ENCODE results near the gene TOX2.
"Not testable (repeated sequence)": the region's sequence is repeated elsewhere in the genome, so short reads cannot be mapped to it uniquely, and the experiment has no call there.

Gene TOX2

DNA sequence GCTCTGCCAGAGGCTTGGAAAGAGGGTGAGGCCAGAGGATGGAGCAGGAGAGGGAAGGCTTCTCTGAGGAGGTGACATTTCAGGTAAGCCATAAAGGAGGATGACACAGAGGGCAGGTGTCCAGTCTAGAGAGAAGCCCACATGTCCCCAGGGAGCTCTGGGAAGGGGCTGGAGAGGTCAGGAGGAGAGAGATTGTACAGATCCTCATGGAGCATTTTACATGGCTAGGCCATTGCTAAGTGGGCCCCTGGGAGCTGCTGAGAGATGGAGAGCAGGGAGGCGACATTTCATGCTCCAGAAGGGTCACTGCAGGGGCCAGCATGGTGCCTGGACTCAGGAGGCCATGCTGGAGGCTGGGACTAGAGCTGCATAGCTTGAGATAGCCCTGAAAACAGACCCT lies 124.5 kb downstream of the TOX2 start:
- DNase-seq = no peak

DNA sequence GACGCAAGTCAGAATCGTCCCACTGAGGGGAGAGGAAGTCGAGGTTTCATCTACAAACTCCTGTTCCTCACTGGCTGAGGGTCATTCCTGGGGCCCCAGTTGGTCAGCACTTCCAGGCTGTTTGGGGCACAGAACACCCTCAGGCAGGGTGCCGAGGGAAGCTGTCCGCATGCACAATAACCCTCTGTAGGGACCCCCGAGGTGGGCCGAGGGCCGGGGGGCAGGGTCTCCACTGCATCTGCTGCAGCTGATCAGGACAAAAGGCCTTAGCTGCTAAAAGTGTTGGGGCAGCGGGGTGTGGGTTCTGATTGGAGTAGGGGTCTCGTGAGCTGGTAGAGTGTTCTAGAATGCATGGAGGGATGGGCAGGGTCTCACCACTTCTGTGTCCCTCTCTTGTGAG lies 125.1 kb downstream of the TOX2 start:
- DNase-seq = no peak

DNA sequence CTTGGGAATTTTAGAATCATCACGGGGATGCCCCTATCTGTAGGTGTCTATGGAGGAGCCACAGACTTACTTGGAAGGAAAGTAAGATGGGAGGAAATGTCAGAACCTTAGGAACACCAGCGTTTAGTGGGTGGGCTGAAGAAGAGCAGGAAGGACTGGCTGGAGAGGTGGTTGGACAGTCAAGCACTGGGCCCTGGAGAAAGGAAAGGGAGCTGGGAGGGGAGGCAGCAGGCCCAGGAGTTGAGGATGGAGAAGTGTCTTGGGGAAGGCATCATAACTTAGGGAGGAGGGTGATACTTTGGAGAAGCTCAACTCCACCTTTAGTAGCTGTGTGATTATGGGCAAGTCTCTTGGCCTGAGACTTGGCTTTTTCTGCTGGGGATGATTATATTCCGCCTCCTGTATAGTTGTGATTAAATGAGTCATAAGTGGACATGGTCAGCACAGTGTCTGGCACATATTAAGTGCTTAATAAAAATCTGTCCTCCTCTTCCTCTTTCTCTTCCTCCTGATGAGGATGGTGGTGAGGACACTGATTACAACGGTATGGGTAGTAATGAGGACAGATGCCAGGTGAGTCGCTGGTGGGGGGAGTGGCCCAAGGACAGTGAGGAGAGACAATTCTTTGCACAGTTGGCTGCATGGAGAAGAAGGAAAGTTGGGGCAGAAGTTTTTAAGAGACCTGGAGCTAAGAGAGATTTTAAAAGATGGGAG lies 125.7 kb downstream of the TOX2 start:
- DNase-seq = no peak

DNA sequence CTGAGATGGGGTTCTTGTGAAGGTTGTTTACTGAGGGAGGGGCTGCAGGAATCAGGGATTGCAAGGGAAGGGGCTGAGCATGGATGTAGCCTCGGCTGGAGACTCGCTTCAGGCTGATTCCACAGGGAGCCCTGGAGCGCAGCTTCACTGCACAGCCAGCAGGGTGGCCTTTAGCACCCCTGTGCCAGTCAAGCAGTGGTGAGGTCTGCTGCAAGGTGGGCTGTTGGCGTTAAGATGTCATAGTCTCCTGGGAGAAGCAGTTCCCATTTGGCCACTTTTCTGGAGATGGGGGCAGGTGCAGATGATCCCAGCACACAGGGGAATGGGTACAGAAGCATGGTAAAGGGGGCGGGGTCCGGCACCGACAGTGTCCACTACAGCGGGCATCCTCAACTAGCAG lies 126.3 kb downstream of the TOX2 start:
- no peak for DNase-seq

DNA sequence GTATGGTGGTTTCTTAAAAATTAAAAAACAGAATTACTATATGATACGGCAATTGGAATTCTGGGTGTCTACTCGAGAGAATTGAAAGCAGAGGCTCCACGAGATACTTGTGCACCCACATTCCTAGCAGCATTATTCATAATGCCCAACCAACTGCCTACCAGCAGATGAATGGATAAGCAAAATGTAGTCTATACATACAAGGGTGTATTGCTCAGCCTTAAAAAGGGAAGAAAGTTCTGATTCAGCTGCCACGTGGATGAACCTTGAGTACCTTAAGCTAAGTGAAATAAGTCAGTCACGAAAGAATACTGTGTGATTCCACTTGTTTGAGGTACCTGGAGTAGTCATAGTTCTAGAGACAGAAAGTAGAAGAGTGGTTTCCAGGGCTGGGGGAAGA lies 130.1 kb downstream of the TOX2 start:
- not testable (repeated sequence) for DNase-seq

DNA sequence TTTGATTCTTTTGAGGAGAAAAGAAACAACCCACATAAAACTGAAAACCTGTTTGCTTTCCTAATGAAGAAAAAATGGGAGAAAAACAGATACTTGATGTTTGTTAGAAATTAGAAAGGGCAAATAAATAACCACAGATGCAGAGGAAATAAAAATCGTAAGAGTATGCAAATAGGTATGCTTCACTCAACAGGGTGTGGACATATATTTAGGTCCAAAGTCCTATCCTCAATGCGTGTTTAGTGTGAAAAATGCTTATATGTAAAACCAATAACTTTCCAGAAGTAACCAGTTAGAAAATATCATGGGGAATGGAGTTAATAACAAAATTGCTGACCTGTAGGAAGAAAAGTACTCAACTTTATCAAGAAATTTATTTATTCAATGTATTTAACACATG lies 135.7 kb downstream of the TOX2 start:
- DNase-seq = no peak

DNA sequence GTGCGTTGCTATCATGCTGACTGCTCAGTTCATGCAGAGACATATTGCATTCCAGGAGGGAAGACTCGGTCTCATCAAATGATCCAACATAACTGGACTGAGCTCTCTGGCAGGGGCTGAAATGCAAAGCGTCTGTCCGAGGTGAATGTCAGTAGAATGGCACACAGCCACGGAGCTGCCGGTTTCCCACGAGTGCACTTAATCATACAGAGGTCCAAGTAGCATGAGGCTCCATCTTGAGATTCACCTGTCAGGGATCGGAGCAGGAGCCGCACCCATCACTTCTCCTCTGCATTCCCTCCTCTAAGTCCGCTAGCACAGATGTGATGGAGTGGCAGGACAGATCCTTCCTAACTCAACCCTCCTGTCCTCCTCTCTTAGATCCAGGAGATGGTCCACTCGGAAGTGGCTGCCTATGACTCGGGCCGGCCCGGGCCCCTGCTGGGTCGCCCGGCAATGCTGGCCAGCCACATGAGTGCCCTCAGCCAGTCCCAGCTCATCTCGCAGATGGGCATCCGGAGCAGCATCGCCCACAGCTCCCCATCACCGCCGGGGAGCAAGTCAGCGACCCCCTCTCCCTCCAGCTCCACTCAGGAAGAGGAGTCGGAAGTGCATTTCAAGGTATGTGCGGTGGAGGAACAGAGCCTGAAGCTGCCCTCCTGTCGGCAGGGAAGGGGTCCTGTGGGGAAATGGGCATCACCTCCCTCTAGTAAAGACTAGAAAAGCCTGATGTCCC lies 136.4 kb downstream of the TOX2 start:
- DNase-seq = no peak

DNA sequence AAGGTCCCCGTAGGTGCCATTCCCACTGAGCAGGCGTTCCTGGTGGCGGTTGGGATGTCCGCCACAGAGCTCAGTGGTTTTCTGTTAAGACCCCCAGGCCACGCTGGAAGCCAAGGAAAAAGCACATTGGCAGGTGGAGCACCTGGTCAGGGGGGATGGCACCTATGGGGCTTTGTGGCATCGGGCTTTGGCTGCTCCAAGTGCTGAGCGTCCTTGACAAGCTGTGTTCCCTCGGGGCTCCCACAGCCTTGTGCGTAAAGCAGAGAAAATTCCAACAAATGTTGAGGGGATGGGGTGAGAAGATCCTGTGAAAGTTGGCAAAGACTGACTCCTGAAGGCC lies 137.0 kb downstream of the TOX2 start:
- no peak for DNase-seq

DNA sequence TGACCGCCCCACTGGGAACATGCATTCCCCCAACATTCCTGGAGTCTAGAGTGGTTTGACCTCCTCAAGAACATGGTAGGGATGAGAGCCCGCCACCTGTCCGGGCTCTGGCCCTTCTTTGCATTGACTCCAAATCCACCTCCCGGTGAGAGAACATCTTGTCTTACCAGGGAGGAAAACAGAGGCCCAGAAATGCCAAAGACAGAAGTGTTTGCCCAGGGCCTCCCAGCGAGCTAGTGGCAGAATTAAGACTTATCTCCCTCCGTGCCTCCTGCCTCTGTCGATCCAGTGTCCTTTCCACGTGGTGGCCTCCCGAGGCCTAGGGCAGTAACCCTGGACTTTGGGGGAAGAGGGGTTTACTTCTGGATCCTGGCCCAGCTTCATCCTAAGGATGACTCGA lies 137.5 kb downstream of the TOX2 start:
- no peak for DNase-seq

DNA sequence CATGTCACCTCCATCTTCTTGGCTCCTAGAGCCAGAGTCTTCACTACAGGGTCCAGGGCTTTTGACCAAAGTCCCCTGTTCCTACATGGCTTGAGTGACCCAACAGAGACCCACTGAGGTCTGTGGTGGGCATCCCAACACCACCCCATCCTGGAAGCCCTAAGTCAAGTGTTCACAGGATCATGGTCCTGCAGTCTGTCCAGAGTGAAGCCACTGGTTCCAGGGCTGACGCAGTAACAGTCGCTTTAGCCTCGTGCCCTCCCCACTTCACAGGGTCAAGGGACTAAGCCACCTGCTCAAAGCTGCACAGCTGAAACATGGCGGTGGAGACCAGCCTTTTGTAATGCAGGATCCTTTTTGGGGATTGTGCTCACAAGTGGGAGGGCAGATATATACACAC lies 138.4 kb downstream of the TOX2 start:
- no peak for DNase-seq

DNA sequence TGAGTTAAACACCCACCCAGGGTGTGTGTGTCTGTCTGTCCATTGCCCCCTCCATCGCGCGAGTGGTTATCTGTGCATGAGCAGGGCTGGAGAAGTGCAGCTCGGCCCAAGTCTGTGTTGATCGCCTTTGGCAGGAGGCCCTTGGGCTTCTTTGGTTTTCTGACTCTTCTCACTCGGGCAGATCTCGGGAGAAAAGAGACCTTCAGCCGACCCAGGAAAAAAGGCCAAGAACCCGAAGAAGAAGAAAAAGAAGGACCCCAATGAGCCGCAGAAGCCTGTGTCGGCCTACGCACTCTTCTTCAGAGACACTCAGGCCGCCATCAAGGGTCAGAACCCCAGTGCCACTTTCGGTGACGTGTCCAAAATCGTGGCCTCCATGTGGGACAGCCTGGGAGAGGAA lies 139.5 kb downstream of the TOX2 start:
- DNase-seq = no peak

DNA sequence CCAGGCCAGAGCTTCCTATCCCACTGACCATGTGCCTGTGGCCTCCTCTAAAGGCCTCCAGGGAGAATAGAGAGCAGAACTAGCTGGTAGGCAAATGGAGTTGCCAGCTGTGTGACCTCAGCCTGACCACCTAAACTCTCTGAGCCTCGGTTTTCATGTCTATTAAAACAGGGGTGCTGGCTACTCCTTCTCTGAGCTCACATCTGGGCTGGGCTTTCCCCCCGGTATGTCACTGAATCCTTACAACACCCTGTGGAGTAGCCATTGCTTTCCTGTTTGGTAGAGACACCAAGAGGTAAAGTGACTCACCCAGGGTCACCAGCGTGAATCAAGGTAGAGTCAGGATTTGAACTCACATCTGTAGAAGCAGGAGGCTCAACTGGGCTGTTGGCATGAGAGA lies 140.2 kb downstream of the TOX2 start:
- DNase-seq = no peak

DNA sequence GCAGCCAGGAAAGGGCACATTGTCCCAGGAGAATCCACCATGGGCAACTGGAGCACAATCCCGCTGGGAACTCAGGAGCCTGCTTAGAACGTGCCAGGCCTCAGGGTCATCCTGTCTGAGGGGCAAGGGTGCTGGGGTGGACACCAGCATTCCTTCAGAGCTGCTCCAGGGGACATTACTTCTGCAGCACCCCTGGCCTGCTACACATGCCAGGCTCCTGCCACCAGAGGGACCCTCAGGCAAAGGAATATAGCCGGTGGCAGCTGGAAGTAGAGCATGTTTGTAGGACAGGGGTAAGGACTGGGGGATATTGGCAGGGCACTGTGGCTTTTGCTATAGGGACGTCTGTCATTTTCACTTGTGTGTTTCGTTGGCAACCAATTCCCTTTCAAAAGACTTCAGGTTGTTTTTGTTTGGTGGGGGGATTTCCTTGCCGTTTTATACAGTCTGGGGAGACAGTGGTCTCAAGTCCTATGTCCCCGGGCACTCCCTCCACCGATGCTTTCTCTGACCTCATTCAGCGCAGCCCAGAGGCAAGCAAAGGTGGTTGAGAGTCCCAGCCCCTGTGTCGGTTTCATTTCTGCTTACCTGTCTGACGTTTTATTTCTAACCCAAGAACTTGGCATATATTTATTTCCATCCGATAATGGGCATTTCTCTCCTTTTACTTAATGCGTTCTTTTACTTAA lies 141.5 kb downstream of the TOX2 start:
- DNase-seq = no peak

DNA sequence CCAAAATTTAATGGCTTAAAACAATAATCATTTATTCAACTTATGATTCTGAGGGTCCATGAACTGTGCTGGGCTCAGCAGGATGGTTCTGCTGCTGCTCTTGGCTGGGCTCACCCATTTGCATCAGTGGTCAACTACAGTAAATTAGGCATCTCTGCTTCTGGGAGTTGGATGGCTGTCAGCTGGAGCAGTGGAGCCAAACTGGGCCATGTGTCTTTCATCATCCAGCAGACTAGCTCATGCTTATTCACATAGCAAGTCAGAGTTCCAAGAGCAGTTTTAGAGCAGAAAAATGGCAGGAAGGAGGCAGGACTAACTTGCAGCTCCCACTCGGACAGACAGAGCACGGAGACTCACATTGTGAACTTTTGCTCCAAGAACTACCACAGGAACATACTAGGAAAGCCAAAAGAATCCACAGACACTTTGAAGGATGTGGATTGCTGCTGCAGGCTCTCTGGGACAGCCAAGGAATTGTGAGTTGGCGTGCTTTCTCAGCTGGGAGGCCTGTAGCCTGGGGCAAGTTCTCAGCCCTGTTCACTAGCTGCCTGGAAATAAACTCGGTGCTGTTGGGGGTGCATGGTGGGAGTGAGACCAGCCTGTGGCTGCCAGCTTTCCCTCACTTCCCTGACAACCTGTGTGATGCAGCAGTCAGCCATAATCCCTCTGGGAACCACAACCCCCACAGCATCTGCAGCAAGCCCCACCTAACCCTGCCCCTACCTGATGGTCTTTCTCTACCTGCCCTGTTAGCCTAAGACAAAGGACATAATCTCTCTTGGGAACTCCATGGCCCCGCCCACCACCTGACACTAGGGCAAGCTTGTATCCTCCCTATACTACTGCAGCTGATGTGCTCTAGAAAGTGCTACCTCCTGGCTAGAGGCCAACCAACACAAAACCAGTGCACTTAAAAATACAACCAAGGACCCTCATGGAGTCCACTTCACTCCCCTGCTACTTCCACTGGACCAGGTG lies 143.3 kb downstream of the TOX2 start:
- DNase-seq = no peak

DNA sequence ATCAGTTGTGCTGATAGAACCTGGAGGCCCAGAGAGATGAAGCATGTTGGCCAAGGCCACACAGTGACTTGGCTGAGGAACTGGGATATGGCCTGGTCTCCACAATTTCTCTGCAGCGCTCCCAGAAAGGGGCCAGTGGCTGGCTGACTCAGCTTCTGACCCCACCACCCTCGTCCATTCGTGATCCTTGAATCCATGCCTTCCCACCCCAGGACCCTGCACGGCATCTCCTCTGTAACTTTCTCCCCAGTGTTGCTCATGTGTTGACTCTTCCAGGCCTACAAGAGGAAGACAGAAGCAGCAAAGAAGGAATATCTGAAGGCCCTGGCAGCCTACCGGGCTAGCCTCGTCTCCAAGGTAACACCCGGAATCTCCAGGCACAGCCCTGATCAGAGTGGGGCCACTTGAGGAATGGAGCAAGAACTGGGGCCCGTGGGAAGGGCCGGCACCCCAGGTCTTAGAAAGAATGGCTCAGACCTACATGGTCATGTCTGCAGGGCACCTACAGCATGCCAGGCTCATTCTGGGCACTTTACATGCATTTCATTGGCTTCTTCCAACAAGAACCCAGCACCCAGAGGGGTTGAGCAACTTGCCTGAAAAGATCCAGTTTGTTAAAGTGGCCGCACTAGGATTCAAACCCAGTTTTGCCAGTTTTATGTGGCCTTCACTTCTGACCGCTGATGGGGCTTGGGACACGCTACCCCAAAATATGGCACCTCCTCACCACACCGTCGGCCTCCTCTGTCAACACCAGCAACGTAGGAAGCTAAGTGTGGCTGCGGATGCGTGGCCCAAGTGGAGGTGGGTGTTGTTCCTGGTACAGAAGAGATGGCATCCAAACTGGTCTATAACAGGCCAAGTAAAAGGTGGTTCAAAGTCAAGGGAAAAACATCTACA lies 150.1 kb downstream of the TOX2 start:
- DNase-seq = no peak

DNA sequence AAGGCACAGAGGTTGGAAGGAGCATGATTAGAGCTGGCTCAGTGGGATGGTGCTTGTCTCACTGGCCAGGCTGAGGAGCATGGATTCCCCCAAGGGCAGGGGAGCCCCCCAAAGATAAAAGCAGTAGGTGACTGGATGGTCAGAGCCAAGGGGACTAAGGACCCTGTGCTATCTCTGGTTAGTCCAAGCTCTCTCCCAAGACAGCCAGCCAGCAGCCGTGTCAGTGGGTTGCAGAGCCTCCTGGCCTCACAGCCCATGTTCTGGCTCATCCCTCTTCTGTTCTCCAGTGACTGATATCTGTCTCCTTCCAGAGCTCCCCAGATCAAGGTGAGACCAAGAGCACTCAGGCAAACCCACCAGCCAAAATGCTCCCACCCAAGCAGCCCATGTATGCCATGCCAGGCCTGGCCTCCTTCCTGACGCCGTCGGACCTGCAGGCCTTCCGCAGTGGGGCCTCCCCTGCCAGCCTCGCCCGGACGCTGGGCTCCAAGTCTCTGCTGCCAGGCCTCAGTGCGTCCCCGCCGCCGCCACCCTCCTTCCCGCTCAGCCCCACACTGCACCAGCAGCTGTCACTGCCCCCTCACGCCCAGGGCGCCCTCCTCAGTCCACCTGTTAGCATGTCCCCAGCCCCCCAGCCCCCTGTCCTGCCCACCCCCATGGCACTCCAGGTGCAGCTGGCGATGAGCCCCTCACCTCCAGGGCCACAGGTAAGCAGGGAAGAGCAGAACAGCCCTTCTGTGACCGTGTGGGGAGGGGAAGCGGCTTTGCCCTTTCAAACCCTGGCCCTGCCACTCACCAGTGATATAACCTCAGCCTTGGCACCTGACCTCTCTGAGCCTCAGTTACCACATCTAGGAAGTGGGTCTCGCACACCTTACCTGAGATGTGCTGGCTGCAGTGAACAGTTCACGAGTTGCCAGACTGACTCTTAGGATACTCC lies 151.0 kb downstream of the TOX2 start:
- no peak for DNase-seq

DNA sequence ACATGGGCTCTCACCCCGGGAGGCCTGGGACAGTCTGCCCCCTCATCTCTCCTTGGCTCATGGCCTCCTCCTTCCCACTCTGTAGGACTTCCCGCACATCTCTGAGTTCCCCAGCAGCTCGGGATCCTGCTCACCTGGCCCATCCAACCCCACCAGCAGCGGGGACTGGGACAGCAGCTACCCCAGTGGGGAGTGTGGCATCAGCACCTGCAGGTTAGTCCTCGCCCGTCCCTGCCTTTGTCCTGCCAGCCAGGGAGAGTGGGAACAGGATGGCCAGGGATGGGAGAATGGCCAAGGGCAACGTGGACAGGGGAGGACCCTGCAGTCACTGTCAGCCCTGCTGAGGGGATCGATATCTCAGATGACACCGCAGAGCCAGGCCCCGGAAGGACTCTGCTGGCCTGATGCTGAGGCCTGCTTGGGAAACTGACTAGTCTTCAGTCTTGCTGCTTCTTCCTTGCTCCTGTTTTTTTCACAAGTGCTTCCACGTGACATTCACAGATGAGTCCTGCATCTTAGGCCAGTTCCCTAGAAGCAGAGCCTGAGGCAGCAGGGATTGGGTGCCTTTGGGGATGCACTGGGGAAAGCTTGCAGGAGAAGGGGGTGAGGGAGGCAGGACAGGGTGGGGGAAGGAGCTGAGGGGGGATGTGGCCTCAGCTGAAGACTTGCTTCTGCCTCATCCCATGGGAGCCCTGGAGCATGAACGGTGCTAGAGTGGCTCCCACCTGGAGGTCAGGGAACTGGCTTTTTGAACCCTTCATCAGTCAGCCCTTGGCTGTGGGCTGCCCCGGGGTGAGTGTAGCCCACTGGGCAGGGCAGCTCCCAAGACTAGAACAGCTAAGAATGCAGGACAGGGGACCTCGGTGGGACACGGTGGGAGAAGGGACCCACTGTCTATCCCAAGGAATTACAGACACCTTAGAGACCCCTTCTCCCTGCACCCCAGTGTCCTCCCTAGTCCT lies 152.3 kb downstream of the TOX2 start:
- DNase-seq = no peak

DNA sequence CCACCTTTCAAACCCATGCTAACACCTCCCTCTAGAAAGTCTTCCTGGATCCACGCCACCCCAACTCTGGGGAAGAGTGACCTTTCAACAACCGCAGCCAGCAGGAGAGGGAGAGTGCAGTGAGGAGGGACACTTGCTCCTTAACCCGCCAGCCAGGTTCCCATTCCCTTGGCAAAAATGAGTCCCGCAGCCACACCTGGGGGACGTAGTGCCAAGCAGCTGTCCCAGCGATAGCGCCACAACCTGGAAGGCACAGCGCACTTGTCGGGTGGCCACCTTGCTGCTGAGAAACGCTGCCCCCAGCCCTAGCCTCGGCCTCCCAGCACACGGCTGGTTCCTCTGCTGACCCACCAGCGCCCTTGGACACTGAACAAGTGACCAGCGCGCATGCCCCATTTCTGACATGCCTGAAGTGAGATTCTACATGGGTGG lies 153.0 kb downstream of the TOX2 start:
- no peak for DNase-seq

Data from cerebellar nuclear complex (tissue), 1 donor.